ENCODE data around the gene REEP5. TPM values are rescaled to one million over a fixed set of nuclear protein-coding genes. Genes with fewer than 3 reads are reported as not detected.

The REEP5 gene
- total RNA-seq, 2 experiments from 2014 or later, result 44.3 to 50.4 TPM

DNA sequence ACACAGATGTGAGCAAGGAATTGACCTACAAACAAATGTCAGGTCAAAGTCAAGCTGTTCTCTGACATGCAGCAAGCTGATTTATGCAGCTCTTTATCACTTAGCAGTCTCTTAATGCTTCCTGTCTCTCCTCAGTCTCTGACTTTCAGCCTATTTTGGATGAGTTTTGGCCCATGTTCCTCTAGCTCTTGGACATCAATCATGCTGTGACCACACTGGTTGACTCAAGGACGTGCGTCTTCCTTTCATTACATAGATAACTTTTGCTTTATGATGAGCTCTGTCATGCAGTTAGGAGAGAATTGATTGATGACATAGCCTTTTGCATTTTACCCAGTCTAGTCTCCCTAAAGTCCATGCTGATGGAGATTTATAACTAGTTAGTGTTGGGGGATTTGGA lies 9.4 kb upstream of the REEP5 start:
- CTCF ChIA-PET, result interaction anchor here (0.9 kb wide), 1 partner anchor 11 kb away, joined by 3 read pairs; no protein-coding TSS in a partner anchor
- peaks cover 3% of the 10 kb centered on the region for H3K36me3 Mint-ChIP-seq (ENCODE audit: low read depth)

DNA sequence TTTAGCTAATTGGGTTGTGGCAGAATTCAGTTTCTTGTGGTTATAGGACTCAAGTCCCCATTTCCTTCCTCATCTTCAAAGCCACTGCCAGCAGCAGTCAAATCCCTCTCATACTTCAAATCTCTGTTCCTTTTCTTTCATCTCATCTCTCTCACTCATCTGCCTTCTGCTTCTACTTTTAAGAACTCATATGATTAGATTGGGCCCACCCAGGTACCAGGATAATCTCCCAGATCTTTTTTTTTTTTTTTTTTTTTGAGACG lies 8.0 kb upstream of the REEP5 start:
- Mint-ChIP-seq H3K4me3 (no peak overlapping the region), H3K27me3 (no peaks in the 10 kb centered on the region), H3K27ac (no peak overlapping the region), H3K4me1 (peaks cover 50% of the 10 kb centered on the region), H3K36me3 (ENCODE audit: low read depth) (peaks cover 3% of the 10 kb centered on the region), H3K9me3 (ENCODE audit: low read depth) (peaks cover 2% of the 10 kb centered on the region)
- intact Hi-C loops (cut with DNase I, micrococcal nuclease), result no loop called here
- POLR2A ChIA-PET, result no interaction called here
- CTCF ChIA-PET, result no interaction called here
- no peak for DNase-seq
- ATAC-seq, result peak; percentile 37

More for the DNA sequence above, 9.4 kb upstream of the REEP5 start:
- no peaks in the 10 kb centered on the region for H3K27me3 Mint-ChIP-seq
- H3K4me1 Mint-ChIP-seq, result peaks cover 50% of the 10 kb centered on the region
- no peak overlapping the region for H3K27ac Mint-ChIP-seq
- ATAC-seq, result no peak
- H3K9me3 Mint-ChIP-seq (ENCODE audit: low read depth), result peaks cover 2% of the 10 kb centered on the region
- POLR2A ChIA-PET, result no interaction called here
- H3K4me3 Mint-ChIP-seq, result no peak overlapping the region
- intact Hi-C loops (cut with DNase I, micrococcal nuclease), result no loop called here
- no peak for DNase-seq

GRCh38 chr5:112929336-112930081 lies 7.5 kb upstream of the REEP5 start:
- intact Hi-C loops (cut with DNase I, micrococcal nuclease), result no loop called here
- CTCF ChIA-PET, result no interaction called here
- peaks cover 2% of the 10 kb centered on the region for H3K9me3 Mint-ChIP-seq (ENCODE audit: low read depth)
- H3K4me1 Mint-ChIP-seq, result peaks cover 48% of the 10 kb centered on the region
- DNase-seq (no peak), ATAC-seq (peak; percentile 69)
- H3K4me3 Mint-ChIP-seq, result peak overlapping the region; percentile 30
- H3K27ac Mint-ChIP-seq, result peak overlapping the region; percentile 70
- no peaks in the 10 kb centered on the region for H3K27me3 Mint-ChIP-seq
- H3K36me3 Mint-ChIP-seq (ENCODE audit: low read depth), result peaks cover 3% of the 10 kb centered on the region
- POLR2A ChIA-PET, result no interaction called here

GRCh38 chr5:112923988-112924387 lies 2.0 kb upstream of the REEP5 start:
- intact Hi-C loops (cut with DNase I, micrococcal nuclease), result loop anchor here (2.0 to 5.0 kb wide), 9 partner anchors 39 to 762 kb away; partner anchors contain the start of gene DCP2 (in 1 of the 2)
- H3K36me3 Mint-ChIP-seq (ENCODE audit: low read depth), result peaks cover 12% of the 10 kb centered on the region
- no peak overlapping the region for H3K4me3 Mint-ChIP-seq
- no peaks in the 10 kb centered on the region for H3K9me3 Mint-ChIP-seq (ENCODE audit: low read depth)
- DNase-seq (no peak), ATAC-seq (no peak)
- CTCF ChIA-PET, result interaction anchor here (0.6 to 2.3 kb wide), 2 partner anchors 63 to 346 kb away, joined by 3 to 6 read pairs; partner anchors contain the start of gene SRP19
- H3K27ac Mint-ChIP-seq, result no peak overlapping the region
- no peaks in the 10 kb centered on the region for H3K27me3 Mint-ChIP-seq
- POLR2A ChIA-PET, result interaction anchor here (0.6 kb wide), 1 partner anchor 574 kb away, joined by 4 read pairs; no protein-coding TSS in a partner anchor
- H3K4me1 Mint-ChIP-seq, result peaks cover 52% of the 10 kb centered on the region

GRCh38 chr5:112923148-112923917 lies 1.3 kb upstream of the REEP5 start:
- POLR2A ChIA-PET, result interaction anchor here (0.6 to 1.1 kb wide), 4 partner anchors 53 to 592 kb away, joined by 3 to 4 read pairs (median 4); partner anchors contain the start of gene DCP2
- H3K36me3 Mint-ChIP-seq (ENCODE audit: low read depth), result peaks cover 19% of the 10 kb centered on the region
- H3K4me3 Mint-ChIP-seq, result peak overlapping the region; percentile 84
- peak overlapping the region; percentile 74 for H3K27ac Mint-ChIP-seq
- H3K4me1 Mint-ChIP-seq, result peaks cover 52% of the 10 kb centered on the region
- CTCF ChIA-PET, result interaction anchor here (0.5 to 2.3 kb wide), 11 partner anchors 10 to 145 kb away, joined by 3 to 7 read pairs (median 3); partner anchors contain the start of genes DCP2 and SRP19
- intact Hi-C loops (cut with DNase I, micrococcal nuclease), result loop anchor here (2.0 to 5.0 kb wide), 9 partner anchors 39 to 761 kb away; partner anchors contain the start of gene DCP2 (in 1 of the 2)
- no peaks in the 10 kb centered on the region for H3K27me3 Mint-ChIP-seq
- peak; percentile 29 for DNase-seq
- no peaks in the 10 kb centered on the region for H3K9me3 Mint-ChIP-seq (ENCODE audit: low read depth)
- peak; percentile 23 for ATAC-seq

GRCh38 chr5:112921026-112921832 lies 798 bp downstream of the REEP5 start:
- Mint-ChIP-seq H3K27me3 (no peaks in the 10 kb centered on the region), H3K9me3 (ENCODE audit: low read depth) (no peaks in the 10 kb centered on the region), H3K4me1 (peaks cover 64% of the 10 kb centered on the region), H3K36me3 (ENCODE audit: low read depth) (peaks cover 35% of the 10 kb centered on the region), H3K27ac (peak overlapping the region; percentile 77), H3K4me3 (peak overlapping the region; percentile 84)
- POLR2A ChIA-PET, result interaction anchor here (0.8 to 1.0 kb wide), 2 partner anchors 43 to 52 kb away, joined by 3 to 4 read pairs; no protein-coding TSS in a partner anchor
- DNase-seq (peak; percentile 79), ATAC-seq (peak; percentile 53)
- CTCF ChIA-PET, result interaction anchor here (0.6 to 2.3 kb wide), 17 partner anchors 9 to 218 kb away, joined by 3 to 13 read pairs (median 4); partner anchors contain the start of genes DCP2 and SRP19
- intact Hi-C loops (cut with DNase I, micrococcal nuclease), result loop anchor here (5.0 kb wide), 6 partner anchors 44 to 759 kb away; no protein-coding TSS in a partner anchor

- H3K27ac Mint-ChIP-seq, result no peak overlapping the region
Observed at GRCh38 chr5:112919972-112920371, 2.1 kb downstream of the REEP5 start.

DNA sequence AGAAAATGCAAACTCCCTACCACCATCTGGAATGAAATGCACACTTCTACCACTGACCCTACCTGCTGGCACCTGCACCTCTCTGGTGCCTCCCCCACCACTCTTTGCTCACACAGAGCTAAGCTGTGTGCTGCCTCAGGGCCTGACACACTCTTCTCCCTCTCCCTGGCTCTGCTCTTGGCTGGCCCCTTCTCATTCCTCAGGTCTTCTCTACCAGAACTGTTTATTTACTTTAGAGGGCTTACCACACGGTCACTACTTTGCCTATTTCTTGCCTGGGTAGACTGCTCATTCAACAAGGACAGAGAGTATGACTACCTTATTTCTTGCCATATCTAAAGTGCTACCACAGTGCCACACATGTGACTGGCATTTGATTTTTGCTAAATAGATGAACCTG lies 3.3 kb downstream of the REEP5 start:
- H3K36me3 Mint-ChIP-seq (ENCODE audit: low read depth), result peaks cover 49% of the 10 kb centered on the region
- CTCF ChIA-PET, result interaction anchor here (1.2 kb wide), 1 partner anchor 77 kb away, joined by 3 read pairs; no protein-coding TSS in a partner anchor
- H3K9me3 Mint-ChIP-seq (ENCODE audit: low read depth), result no peaks in the 10 kb centered on the region
- H3K27ac Mint-ChIP-seq, result no peak overlapping the region
- H3K4me1 Mint-ChIP-seq, result peaks cover 78% of the 10 kb centered on the region
- no peak for ATAC-seq
- H3K27me3 Mint-ChIP-seq, result no peaks in the 10 kb centered on the region
- no peak overlapping the region for H3K4me3 Mint-ChIP-seq
- intact Hi-C loops (cut with DNase I, micrococcal nuclease), result no loop called here
- DNase-seq, result no peak
- POLR2A ChIA-PET, result no interaction called here

More at GRCh38 chr5:112919972-112920371, 2.1 kb downstream of the REEP5 start:
- peaks cover 43% of the 10 kb centered on the region for H3K36me3 Mint-ChIP-seq (ENCODE audit: low read depth)
- intact Hi-C loops (cut with DNase I, micrococcal nuclease), result loop anchor here (5.0 kb wide), 6 partner anchors 43 to 758 kb away; no protein-coding TSS in a partner anchor
- no peaks in the 10 kb centered on the region for H3K9me3 Mint-ChIP-seq (ENCODE audit: low read depth)
- H3K4me1 Mint-ChIP-seq, result peaks cover 74% of the 10 kb centered on the region
- DNase-seq, result no peak
- peak overlapping the region; percentile 84 for H3K4me3 Mint-ChIP-seq
- ChIA-PET POLR2A (interaction anchor here (0.5 to 1.0 kb wide), 4 partner anchors 50 to 103 kb away, joined by 3 to 4 read pairs (median 4); no protein-coding TSS in a partner anchor), CTCF (interaction anchor here (0.7 to 2.3 kb wide), 8 partner anchors 11 to 219 kb away, joined by 3 to 13 read pairs (median 4); partner anchors contain the start of gene SRP19)
- peak; percentile 29 for ATAC-seq
- H3K27me3 Mint-ChIP-seq, result no peaks in the 10 kb centered on the region

GRCh38 chr5:112918136-112918535 lies 3.9 kb downstream of the REEP5 start:
- Mint-ChIP-seq H3K36me3 (ENCODE audit: low read depth) (peaks cover 50% of the 10 kb centered on the region), H3K27ac (no peak overlapping the region), H3K4me1 (peaks cover 76% of the 10 kb centered on the region), H3K4me3 (no peak overlapping the region), H3K9me3 (ENCODE audit: low read depth) (no peaks in the 10 kb centered on the region), H3K27me3 (no peaks in the 10 kb centered on the region)
- ATAC-seq (no peak), DNase-seq (no peak)
- CTCF ChIA-PET, result interaction anchor here (1.2 kb wide), 1 partner anchor 77 kb away, joined by 3 read pairs; no protein-coding TSS in a partner anchor
- POLR2A ChIA-PET, result no interaction called here
- intact Hi-C loops (cut with DNase I, micrococcal nuclease), result no loop called here

DNA sequence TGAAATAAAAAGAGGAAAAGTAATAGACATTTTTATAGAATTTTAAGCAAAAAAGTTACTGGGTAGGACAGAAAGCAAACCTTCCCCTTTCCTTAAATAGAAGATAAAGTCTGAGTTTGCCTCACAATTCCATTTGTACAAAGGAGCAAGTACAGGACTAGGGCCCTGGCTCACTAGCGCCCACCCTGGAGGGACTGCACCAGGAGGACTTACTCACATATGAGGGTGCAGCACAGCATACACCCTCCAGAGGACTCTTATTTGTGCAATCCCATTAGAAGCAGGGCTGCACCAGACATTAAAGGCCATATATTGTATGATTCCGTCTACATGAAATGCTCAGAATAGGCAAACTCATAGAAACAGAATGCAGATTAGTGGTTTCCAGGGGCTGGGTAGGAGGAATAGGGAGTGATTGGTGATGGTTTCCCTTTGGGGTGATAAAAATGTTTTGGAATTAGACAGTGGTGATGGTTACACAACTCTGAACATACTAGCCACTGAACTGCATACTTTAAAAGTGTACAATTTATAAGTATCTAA lies 4.5 kb downstream of the REEP5 start:
- no peaks in the 10 kb centered on the region for H3K27me3 Mint-ChIP-seq
- intact Hi-C loops (cut with DNase I, micrococcal nuclease), result no loop called here
- H3K4me1 Mint-ChIP-seq, result peaks cover 76% of the 10 kb centered on the region
- ATAC-seq (no peak), DNase-seq (peak; percentile 50)
- peaks cover 54% of the 10 kb centered on the region for H3K36me3 Mint-ChIP-seq (ENCODE audit: low read depth)
- no peak overlapping the region for H3K27ac Mint-ChIP-seq
- H3K9me3 Mint-ChIP-seq (ENCODE audit: low read depth), result no peaks in the 10 kb centered on the region
- CTCF ChIA-PET, result interaction anchor here (1.2 kb wide), 1 partner anchor 78 kb away, joined by 3 read pairs; no protein-coding TSS in a partner anchor
- H3K4me3 Mint-ChIP-seq, result no peak overlapping the region
- POLR2A ChIA-PET, result no interaction called here

Data from activated CD4-positive, alpha-beta T cell treated with anti-CD3 and anti-CD28 coated beads for 36 hours (primary cell).